ENCODE results near the gene ESPL1. TPM values are rescaled to one million over a fixed set of nuclear protein-coding genes. Genes with fewer than 3 reads are reported as not detected.

ESPL1 gene
- total and polyA plus RNA-seq, 2 of the 13 experiments (the other 11 are each of a cell fraction or from before 2014, with no cell fraction given) = 5.8 to 11.5 TPM

DNA sequence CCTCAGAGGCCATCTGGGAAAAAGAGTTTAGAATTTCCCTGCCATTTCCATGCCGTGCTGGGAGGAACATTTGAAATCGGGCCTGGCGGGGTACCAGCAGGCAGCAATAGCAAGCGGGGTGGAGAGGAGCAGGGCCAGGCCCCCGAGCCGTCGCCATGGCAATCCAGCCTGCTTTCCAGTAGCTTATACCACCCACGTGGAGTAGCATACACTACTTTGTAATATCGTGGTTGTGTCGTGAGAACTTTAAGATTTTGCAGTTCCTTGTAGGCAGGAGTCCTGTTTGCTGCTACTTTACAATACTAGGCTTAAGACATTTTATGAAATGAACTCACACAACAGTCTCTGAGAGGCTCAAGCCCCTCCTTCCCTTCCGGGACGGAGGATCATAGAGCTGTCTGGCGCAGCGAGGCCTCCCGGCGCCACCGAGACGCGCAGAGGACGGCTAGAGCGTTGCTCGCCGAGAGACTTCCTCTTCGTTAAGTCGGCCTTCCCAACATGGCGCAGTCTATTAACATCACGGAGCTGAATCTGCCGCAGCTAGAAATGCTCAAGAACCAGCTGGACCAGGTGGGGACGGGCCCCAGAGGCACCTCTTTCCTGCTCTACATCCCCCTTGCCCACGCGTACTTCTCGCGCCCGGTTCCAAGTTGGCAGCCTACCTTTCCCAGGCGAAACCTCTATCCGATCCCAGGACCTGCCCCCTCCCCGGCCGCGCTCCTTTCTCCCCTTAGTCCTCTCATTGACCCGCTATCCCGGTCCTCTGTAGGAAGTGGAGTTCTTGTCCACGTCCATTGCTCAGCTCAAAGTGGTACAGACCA lies 27.2 kb downstream of the ESPL1 start, which contains the start of gene PFDN5 (continued):
- TF ChIP-seq ARID4A (CRISPR knock-in tag; IDR thresholded peaks at IDR 0.05; ENCODE audit: borderline replicate concordance) (peak; percentile 95), ZNF496 (CRISPR knock-in tag; IDR thresholded peaks at IDR 0.05; ENCODE audit: insufficient replicate concordance) (no peak), SALL2 (CRISPR knock-in tag; IDR thresholded peaks at IDR 0.05) (peak; percentile 71; the same call in 1 of the 2 replicates), ZNF878 (CRISPR knock-in tag; IDR thresholded peaks at IDR 0.05) (0 out of 2 replicates have a peak, but pooled peaks have one; percentile 19), TEF (CRISPR knock-in tag; IDR thresholded peaks at IDR 0.05) (no peak), PPARG (CRISPR knock-in tag; conservative IDR thresholded peaks at IDR 0.05) (0 out of 2 replicates have a peak, but pooled peaks have one; percentile 17), ETV5 (CRISPR knock-in tag; IDR thresholded peaks at IDR 0.05; ENCODE audit: borderline replicate concordance) (peak; percentile 88), IRF2 (CRISPR knock-in tag; IDR thresholded peaks at IDR 0.05) (peak; percentile 86; the same call in 1 of the 2 replicates), ZMYM4 (CRISPR knock-in tag; IDR thresholded peaks at IDR 0.05) (peak; percentile 54; the same call in 1 of the 2 replicates), REPIN1 (CRISPR knock-in tag; IDR thresholded peaks at IDR 0.05; ENCODE audit: borderline replicate concordance, low read depth) (peak; percentile 59; the same call in 1 of the 2 replicates), HOXD1 (CRISPR knock-in tag; IDR thresholded peaks at IDR 0.05) (no peak), ZNF180 (CRISPR knock-in tag; IDR thresholded peaks at IDR 0.05; ENCODE audit: borderline replicate concordance, low read depth) (0 out of 2 replicates have a peak, but pooled peaks have one; percentile 20), SMAD1 (CRISPR knock-in tag; IDR thresholded peaks at IDR 0.05; ENCODE audit: borderline replicate concordance, low read depth) (peak; percentile 68; the same call in 1 of the 2 replicates), RBFOX2 (IDR thresholded peaks at IDR 0.05; ENCODE audit: low read depth, low read length) (peak; percentile 69), YY1 (IDR thresholded peaks at IDR 0.05; ENCODE audit: insufficient read depth, insufficient replicate concordance, low read depth, low read length) (peak; percentile 94), ZNF205 (CRISPR knock-in tag; IDR thresholded peaks at IDR 0.05) (peak; percentile 28; the same call in 1 of the 2 replicates), ZZZ3 (CRISPR knock-in tag; IDR thresholded peaks at IDR 0.05; ENCODE audit: borderline replicate concordance) (peak; percentile 81; the same call in 1 of the 2 replicates), HDAC2 (CRISPR knock-in tag; IDR thresholded peaks at IDR 0.05) (peak; percentile 76), ZNF883 (CRISPR knock-in tag; IDR thresholded peaks at IDR 0.05; ENCODE audit: not compliant biosample characterization) (peak; percentile 43)
- TF ChIP-seq, protein P1, sequence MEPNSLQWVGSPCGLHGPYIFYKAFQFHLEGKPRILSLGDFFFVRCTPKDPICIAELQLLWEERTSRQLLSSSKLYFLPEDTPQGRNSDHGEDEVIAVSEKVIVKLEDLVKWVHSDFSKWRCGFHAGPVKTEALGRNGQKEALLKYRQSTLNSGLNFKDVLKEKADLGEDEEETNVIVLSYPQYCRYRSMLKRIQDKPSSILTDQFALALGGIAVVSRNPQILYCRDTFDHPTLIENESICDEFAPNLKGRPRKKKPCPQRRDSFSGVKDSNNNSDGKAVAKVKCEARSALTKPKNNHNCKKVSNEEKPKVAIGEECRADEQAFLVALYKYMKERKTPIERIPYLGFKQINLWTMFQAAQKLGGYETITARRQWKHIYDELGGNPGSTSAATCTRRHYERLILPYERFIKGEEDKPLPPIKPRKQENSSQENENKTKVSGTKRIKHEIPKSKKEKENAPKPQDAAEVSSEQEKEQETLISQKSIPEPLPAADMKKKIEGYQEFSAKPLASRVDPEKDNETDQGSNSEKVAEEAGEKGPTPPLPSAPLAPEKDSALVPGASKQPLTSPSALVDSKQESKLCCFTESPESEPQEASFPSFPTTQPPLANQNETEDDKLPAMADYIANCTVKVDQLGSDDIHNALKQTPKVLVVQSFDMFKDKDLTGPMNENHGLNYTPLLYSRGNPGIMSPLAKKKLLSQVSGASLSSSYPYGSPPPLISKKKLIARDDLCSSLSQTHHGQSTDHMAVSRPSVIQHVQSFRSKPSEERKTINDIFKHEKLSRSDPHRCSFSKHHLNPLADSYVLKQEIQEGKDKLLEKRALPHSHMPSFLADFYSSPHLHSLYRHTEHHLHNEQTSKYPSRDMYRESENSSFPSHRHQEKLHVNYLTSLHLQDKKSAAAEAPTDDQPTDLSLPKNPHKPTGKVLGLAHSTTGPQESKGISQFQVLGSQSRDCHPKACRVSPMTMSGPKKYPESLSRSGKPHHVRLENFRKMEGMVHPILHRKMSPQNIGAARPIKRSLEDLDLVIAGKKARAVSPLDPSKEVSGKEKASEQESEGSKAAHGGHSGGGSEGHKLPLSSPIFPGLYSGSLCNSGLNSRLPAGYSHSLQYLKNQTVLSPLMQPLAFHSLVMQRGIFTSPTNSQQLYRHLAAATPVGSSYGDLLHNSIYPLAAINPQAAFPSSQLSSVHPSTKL (CRISPR knock-in tag; IDR thresholded peaks at IDR 0.05) = peak; percentile 18; the same call in 1 of the 2 replicates

Data from HepG2 (cell line).